H9 (cell line): Measurements from ENCODE around the gene ZNF724. TPM values are rescaled to one million over a fixed set of nuclear protein-coding genes. Genes with fewer than 3 reads are reported as not detected.

Source experiments
- DNase-seq: peaks from one replicate; pipeline ENCODE4 v3.0.0-alpha.2; 2017
- H2AFZ ChIP-seq: one replicate; pipeline ENCODE4 v1.6.1; 2013; ENCODE audit warnings: mild to moderate bottlenecking, low read length, control low read depth, moderate library complexity
- H2AK5ac ChIP-seq: 2 replicates; pipeline ENCODE4 v1.6.1; 2013; ENCODE audit warnings: low read length, control low read depth, mixed read lengths; ENCODE audit not compliant: insufficient read length
- H2BK120ac ChIP-seq: one replicate; pipeline ENCODE4 v1.6.1; 2013; ENCODE audit warnings: low read depth, mild to moderate bottlenecking, low read length, control low read depth, inconsistent platforms; ENCODE audit not compliant: poor library complexity, severe bottlenecking
- H2BK12ac ChIP-seq: 2 replicates; pipeline ENCODE4 v1.6.1; 2013; ENCODE audit warnings: low read length, control low read depth, mixed read lengths, low read depth; ENCODE audit not compliant: insufficient read length
- H2BK15ac ChIP-seq: 2 replicates; pipeline ENCODE4 v1.6.1; 2013; ENCODE audit warnings: low read depth, low read length, control low read depth
- H2BK20ac ChIP-seq: one replicate; pipeline ENCODE4 v1.6.1; 2013; ENCODE audit warnings: low read depth, mild to moderate bottlenecking, low read length, control low read depth, inconsistent platforms; ENCODE audit not compliant: poor library complexity, severe bottlenecking
- H2BK5ac ChIP-seq: 2 replicates; pipeline ENCODE4 v1.6.1; 2013; ENCODE audit warnings: low read length, control low read depth, mixed read lengths; ENCODE audit not compliant: insufficient read length
- H3K14ac ChIP-seq: 2 replicates; pipeline ENCODE4 v1.6.1; 2013; ENCODE audit warnings: low read length, control low read depth; ENCODE audit not compliant: insufficient read depth
- H3K18ac ChIP-seq: 2 replicates; pipeline ENCODE4 v1.6.1; 2013; ENCODE audit warnings: low read depth, mild to moderate bottlenecking, mixed read lengths, low read length, control low read depth; ENCODE audit not compliant: insufficient read length
- H3K23ac ChIP-seq: 2 replicates; pipeline ENCODE4 v1.6.1; 2013; ENCODE audit warnings: low read length, control low read depth, mixed read lengths, low read depth; ENCODE audit not compliant: insufficient read length
- H3K23me2 ChIP-seq: 2 replicates; pipeline ENCODE4 v1.6.1; 2013; ENCODE audit warnings: low read depth, mild to moderate bottlenecking, mixed read lengths, low read length, control low read depth; ENCODE audit not compliant: insufficient read length, poor library complexity, severe bottlenecking
- H3K27ac ChIP-seq: 2 replicates; pipeline ENCODE4 v1.5.1; 2013; ENCODE audit warnings: low read length, control low read depth, mixed read lengths, low read depth; ENCODE audit not compliant: insufficient read length
- H3K27me3 ChIP-seq: 2 replicates; pipeline ENCODE4 v1.6.1; 2013; ENCODE audit warnings: low read length, control low read depth, inconsistent platforms; ENCODE audit not compliant: insufficient read depth
- H3K4ac ChIP-seq: 2 replicates; pipeline ENCODE4 v1.6.1; 2013; ENCODE audit warnings: low read depth, mild to moderate bottlenecking, control low read depth, inconsistent platforms, low read length, moderate library complexity
- H3K4me1 ChIP-seq: 2 replicates; pipeline ENCODE4 v1.6.1; 2013; ENCODE audit warnings: low read length, control low read depth, inconsistent platforms; ENCODE audit not compliant: insufficient read depth
- H3K4me2 ChIP-seq: 2 replicates; pipeline ENCODE4 v1.6.1; 2013; ENCODE audit warnings: low read length, control low read depth, mixed read lengths; ENCODE audit not compliant: insufficient read length, insufficient read depth
- H3K56ac ChIP-seq: 2 replicates; pipeline ENCODE4 v1.6.1; 2013; ENCODE audit warnings: low read depth, mild to moderate bottlenecking, mixed read lengths, low read length, control low read depth; ENCODE audit not compliant: insufficient read length
- H3K79me1 ChIP-seq: 2 replicates; pipeline ENCODE4 v1.6.1; 2013; ENCODE audit warnings: low read depth, mild to moderate bottlenecking, moderate library complexity, low read length, control low read depth, inconsistent platforms; ENCODE audit not compliant: insufficient read depth, poor library complexity, severe bottlenecking
- H3K79me2 ChIP-seq: 2 replicates; pipeline ENCODE4 v1.6.1; 2013; ENCODE audit warnings: low read length, control low read depth, inconsistent platforms; ENCODE audit not compliant: insufficient read depth
- H3K9ac ChIP-seq: 2 replicates; pipeline ENCODE4 v1.6.1; 2013; ENCODE audit warnings: low read length, control low read depth, mixed read lengths; ENCODE audit not compliant: insufficient read length; ENCODE audit errors: extremely low read depth
- H3K9me3 ChIP-seq: one replicate; pipeline ENCODE4 v1.6.1; 2013; ENCODE audit warnings: low read depth, low read length, inconsistent platforms; ENCODE audit not compliant: control insufficient read depth
- H3T11ph ChIP-seq: one replicate; pipeline ENCODE4 v1.6.1; 2013; ENCODE audit warnings: mild to moderate bottlenecking, low read length, control low read depth, inconsistent platforms
- H4K20me1 ChIP-seq: one replicate; pipeline ENCODE4 v1.6.1; 2013; ENCODE audit not compliant: control insufficient read depth, insufficient read length, insufficient read depth
- H4K5ac ChIP-seq: 2 replicates; pipeline ENCODE4 v1.6.1; 2013; ENCODE audit warnings: low read depth, mild to moderate bottlenecking, mixed read lengths, low read length, control low read depth; ENCODE audit not compliant: insufficient read length
- H4K8ac ChIP-seq: replicated peaks from 2 replicates; pipeline ENCODE4 v1.6.1; 2013; ENCODE audit warnings: low read length, control low read depth, mixed read lengths, low read depth; ENCODE audit not compliant: insufficient read length
- H4K91ac ChIP-seq: 2 replicates; pipeline ENCODE4 v1.6.1; 2013; ENCODE audit warnings: low read depth, mild to moderate bottlenecking, moderate library complexity, mixed read lengths, low read length, control low read depth; ENCODE audit not compliant: insufficient read length
- H3K27ac Mint-ChIP-seq, 3 experiments: 2 replicates in 2 of 3; 3 replicates in 1 of 3; pipeline ENCODE4 v1.8.0; 2020 to 2021; ENCODE audit warnings: mixed read lengths in 3 of 3, mild to moderate bottlenecking in 1 of 3, moderate library complexity in 1 of 3
- H3K27me3 Mint-ChIP-seq: 2 replicates; pipeline ENCODE4 v1.8.0; 2021; ENCODE audit warnings: low read depth, mild to moderate bottlenecking, moderate library complexity, mixed read lengths
- H3K36me3 Mint-ChIP-seq, 3 experiments: 2 replicates in 2 of 3; 3 replicates in 1 of 3; pipeline ENCODE4 v1.8.0; 2020 to 2021; ENCODE audit warnings: low read depth in 3 of 3, mixed read lengths in 3 of 3; ENCODE audit not compliant: insufficient read depth in 1 of 3
- H3K4me1 Mint-ChIP-seq, 2 experiments: 2 replicates each; pipeline ENCODE4 v1.8.0; 2020; ENCODE audit warnings: mixed read lengths in 2 of 2
- H3K4me3 Mint-ChIP-seq, 2 experiments: 2 replicates in 1 of 2; 3 replicates in 1 of 2; pipeline ENCODE4 v1.8.0; 2020 to 2021; ENCODE audit warnings: mild to moderate bottlenecking in 2 of 2, mixed read lengths in 2 of 2, moderate library complexity in 1 of 2
- H3K9me3 Mint-ChIP-seq, 2 experiments: 2 replicates in 1 of 2; 3 replicates in 1 of 2; pipeline ENCODE4 v1.8.0; 2020; ENCODE audit warnings: mild to moderate bottlenecking in 2 of 2, mixed read lengths in 2 of 2, moderate library complexity in 1 of 2
- CTCF ChIP-seq: fragments of 200-600 bp; sonication (generic); conservative IDR thresholded peaks from 3 replicates; pipeline ENCODE4 v1.8.0; 2021; ENCODE audit warnings: antibody characterized with exemption, mild to moderate bottlenecking
- WGBS: extraction: QIAGEN DNeasy Blood & Tissue Kit; methylation state at CpG from one replicate; pipeline ENCODE4 v1.1.7; 2013; ENCODE audit warnings: missing lambda C conversion rate, low lambda C conversion rate, mixed read lengths; ENCODE audit not compliant: insufficient read length; ENCODE audit errors: extremely low coverage; 5-methylcytosine and 5-hydroxymethylcytosine counted together
- total RNA-seq: library from RNA; stranded (reverse); gene quantifications from 2 replicates; pipeline ENCODE4 v1.2.1, GENCODE V29; 2021

ZNF724 gene
- total RNA-seq, 1 experiment from 2014 or later = 56.7 TPM

GRCh38 chr19:23286477-23286876, 36.3 kb upstream of the ZNF724 start:
- Histone ChIP-seq H2BK20ac (no peak overlapping the region), H2BK120ac (no peak overlapping the region), H3K27me3 (no peaks in the 10 kb centered on the region), H3T11ph (no peak overlapping the region), H3K56ac (no peak overlapping the region), H3K18ac (no peak overlapping the region), H3K14ac (no peak overlapping the region), H3K4me1 (no peaks in the 10 kb centered on the region), H3K79me2 (no peaks in the 10 kb centered on the region), H4K91ac (no peak overlapping the region), H4K8ac (no peak overlapping the region), H2BK5ac (no peak overlapping the region), H2BK12ac (no peak overlapping the region), H2BK15ac (no peak overlapping the region), H2AFZ (no peak overlapping the region), H4K20me1 (no peaks in the 10 kb centered on the region), H3K79me1 (no peaks in the 10 kb centered on the region), H3K4ac (no peak overlapping the region), H3K23me2 (no peaks in the 10 kb centered on the region), H3K27ac (no peak overlapping the region), H3K4me2 (no peak overlapping the region), H4K5ac (no peak overlapping the region), H3K9me3 (no peaks in the 10 kb centered on the region), H3K9ac (no peak overlapping the region), H3K23ac (no peak overlapping the region), H2AK5ac (no peak overlapping the region)
- peak; percentile 57 for TF ChIP-seq CTCF
- H3K4me1 Mint-ChIP-seq = no peaks in the 10 kb centered on the region
- DNase-seq = peak; percentile 31
- H3K27ac Mint-ChIP-seq = no peak overlapping the region
- H3K36me3 Mint-ChIP-seq = peaks cover 13 to 27% (median 24%) of the 10 kb centered on the region in 3 experiments
- peaks cover 56 to 74% of the 10 kb centered on the region in 2 experiments for H3K9me3 Mint-ChIP-seq
- no CpG with 5 or more reads among the region's 2 CpGs for WGBS
- H3K4me3 Mint-ChIP-seq = no peak overlapping the region
- H3K27me3 Mint-ChIP-seq = peaks cover 2% of the 10 kb centered on the region; the same call in 1 of the 2 replicates
